GM19455 (cell line): ENCODE data around the gene SIPA1L3.

Experiments
- ATAC-seq: cut with Tn5 transposase; IDR thresholded peaks from one replicate; pipeline ENCODE4 v1.9.1; 2021; ENCODE audit not compliant: unreplicated experiment

Gene SIPA1L3

GRCh38 chr19:38173291-38174041 lies 266.5 kb downstream of the SIPA1L3 start:
- no peak for ATAC-seq

DNA sequence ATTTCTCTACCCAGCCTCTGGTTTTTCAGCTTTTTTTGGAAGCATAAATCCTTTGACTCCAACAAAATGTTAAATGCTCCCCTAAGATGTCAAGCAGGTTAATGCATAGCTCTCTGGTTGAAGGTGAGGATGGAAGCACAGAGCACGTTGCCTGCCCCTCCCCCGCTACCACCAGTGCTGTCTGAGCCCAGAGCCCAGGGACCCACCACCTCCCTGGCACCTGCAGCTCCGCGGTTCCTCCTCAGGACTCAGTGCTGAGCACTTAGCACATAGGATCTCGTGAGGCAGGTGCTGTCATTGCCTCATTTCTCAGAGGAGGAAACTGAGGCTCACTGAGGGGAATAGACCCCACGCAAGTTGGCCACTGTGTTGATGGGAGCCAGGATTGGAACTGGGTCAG lies 268.4 kb downstream of the SIPA1L3 start:
- no peak for ATAC-seq

GRCh38 chr19:38180071-38180470 lies 273.1 kb downstream of the SIPA1L3 start:
- ATAC-seq = no peak

GRCh38 chr19:38182536-38183210 lies 275.7 kb downstream of the SIPA1L3 start:
- ATAC-seq = no peak

DNA sequence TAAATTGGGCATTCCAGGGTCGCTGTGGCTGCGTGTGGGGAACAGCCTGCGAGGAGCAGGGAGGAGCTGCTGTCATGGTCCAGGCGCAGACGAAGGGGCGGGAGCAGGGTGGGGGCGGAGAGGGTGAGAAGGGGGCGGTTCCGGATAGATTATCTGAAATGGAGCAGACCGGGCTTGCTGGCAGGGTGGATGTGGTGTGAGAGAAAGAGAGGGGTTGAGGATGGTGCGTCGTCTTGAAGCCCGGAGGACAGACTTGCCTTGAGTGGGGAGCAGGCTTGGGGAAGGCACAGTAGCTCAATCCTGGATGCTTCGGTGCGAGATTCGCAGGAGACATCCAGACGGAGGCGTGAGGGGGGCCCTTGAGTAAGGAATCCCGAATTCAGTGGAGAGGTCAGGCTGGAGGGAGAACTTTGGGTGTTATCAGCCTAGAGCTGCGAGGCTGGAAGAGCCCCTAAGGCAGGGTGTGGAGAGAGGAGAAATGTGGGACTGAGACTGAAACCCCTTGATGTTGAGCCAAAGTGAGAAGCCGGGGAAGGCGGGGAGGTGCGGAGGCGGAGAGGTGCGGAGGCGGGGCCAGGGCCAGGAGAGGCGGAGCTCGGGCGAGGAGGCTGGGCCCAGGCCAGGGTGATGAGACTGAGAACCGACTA lies 276.4 kb downstream of the SIPA1L3 start:
- ATAC-seq = no peak

GRCh38 chr19:38184815-38185214 lies 277.8 kb downstream of the SIPA1L3 start:
- ATAC-seq = no peak

- no peak for ATAC-seq
These were observed 278.6 kb downstream of the SIPA1L3 start for GRCh38 chr19:38185562-38185961.

DNA sequence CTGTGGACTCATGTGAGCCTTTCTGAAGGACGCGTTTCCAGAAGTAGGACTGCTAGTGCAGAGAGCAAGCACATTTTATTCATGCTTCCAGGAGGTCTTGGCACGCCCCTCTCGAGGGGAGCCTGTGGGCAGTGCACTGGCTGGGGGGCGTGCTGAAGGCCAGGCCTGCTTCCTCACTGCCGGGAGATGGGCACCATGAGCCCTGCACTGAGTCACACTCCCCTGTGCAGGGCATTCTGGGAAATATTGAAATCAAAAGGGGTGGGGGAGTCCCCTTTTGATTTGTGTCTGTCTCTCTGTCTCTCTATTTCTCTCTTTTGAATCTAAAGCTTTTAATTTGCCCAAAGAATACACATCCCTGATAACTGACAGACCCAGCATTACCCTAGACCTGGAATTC lies 283.1 kb downstream of the SIPA1L3 start:
- no peak for ATAC-seq

GRCh38 chr19:38190793-38191192 lies 283.8 kb downstream of the SIPA1L3 start:
- no peak for ATAC-seq

GRCh38 chr19:38191747-38192146 lies 284.7 kb downstream of the SIPA1L3 start:
- no peak for ATAC-seq

- ATAC-seq = no peak
These were observed 286.4 kb downstream of the SIPA1L3 start for GRCh38 chr19:38193445-38193844.

DNA sequence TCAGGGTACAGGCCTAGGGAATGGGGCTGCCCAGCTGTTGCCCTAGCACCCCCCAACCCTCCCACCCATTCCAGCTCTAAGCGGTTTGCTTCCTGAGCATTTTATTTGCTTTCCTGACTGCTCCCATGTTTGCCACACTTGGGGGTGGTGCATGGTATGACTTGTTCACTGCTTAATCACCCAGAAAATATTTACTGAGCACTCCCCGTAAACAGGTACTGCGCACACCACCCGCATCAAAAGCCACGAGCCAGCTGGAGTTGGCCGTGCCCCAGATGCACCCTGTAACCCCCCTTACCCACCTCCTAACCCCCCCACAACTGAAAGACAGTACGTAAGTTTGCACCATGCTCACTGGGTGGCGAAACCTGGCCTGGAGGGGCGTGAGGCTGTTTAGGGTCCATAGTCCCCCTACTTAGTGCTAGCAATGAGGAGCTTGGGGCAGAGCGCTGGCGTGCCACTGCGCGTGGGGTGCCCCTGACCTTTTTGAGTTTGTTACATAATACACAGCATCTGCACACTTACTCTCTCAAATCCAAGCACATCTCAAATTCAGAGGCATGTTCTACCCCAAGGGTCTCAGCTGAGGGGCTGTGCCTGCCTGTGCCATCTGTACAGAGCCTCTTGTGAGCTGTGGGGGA lies 287.2 kb downstream of the SIPA1L3 start:
- ATAC-seq = no peak

DNA sequence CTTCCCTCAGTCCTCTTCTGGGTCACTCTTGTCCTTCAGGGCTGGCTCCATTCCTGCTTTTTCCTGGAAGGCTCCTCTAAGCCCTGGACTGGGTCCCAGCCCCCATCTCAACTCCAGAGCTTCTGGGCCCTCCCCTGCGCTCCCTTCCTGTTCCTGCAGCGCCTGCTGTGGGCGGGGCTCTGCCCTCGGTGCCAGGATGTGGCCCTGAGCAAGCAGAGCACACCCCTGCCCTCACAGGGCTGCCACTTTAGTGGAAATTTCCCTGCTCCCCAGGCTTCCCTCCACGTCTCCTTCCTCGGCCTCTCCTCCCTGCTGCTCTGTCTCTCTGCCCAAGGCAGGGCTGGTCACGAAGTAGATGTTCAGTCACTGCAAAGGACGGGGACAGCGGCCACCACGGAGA lies 288.2 kb downstream of the SIPA1L3 start:
- ATAC-seq = no peak

- ATAC-seq = no peak
These were observed 289.3 kb downstream of the SIPA1L3 start for GRCh38 chr19:38196245-38196837.

DNA sequence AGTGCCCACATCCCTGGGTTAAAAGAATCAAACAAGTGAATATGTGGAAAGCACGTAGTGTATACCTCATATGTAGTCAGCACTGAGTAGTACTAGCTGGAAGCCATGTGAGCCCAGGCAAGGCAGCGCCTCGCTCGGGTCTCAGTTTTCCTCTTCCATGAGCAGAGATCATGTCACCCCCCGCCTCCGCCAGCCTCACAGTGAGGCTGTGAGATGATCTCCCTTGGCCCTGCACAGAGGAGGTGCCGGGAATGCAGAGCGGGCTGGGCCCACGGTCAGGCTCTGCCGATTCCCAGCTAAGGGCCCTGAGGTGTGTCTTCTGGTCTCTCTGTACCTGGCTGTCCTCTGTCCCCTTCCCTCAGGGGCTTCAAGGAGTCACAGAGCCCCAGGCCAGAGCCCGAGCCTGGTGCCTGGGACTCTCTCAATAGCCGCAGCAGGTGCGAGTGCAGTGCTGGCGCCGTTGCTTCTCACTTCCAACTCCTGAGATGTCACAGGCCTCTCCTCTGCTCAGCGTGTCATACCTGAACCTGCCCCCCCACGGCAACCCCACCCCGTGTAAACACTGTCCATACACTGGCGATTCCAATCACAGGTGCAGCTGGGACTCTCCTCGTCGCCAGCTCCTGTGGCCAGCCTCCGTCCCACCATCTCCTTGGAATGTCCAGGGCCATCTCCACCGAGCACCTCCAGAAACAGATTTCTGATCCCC lies 290.1 kb downstream of the SIPA1L3 start:
- no peak for ATAC-seq

DNA sequence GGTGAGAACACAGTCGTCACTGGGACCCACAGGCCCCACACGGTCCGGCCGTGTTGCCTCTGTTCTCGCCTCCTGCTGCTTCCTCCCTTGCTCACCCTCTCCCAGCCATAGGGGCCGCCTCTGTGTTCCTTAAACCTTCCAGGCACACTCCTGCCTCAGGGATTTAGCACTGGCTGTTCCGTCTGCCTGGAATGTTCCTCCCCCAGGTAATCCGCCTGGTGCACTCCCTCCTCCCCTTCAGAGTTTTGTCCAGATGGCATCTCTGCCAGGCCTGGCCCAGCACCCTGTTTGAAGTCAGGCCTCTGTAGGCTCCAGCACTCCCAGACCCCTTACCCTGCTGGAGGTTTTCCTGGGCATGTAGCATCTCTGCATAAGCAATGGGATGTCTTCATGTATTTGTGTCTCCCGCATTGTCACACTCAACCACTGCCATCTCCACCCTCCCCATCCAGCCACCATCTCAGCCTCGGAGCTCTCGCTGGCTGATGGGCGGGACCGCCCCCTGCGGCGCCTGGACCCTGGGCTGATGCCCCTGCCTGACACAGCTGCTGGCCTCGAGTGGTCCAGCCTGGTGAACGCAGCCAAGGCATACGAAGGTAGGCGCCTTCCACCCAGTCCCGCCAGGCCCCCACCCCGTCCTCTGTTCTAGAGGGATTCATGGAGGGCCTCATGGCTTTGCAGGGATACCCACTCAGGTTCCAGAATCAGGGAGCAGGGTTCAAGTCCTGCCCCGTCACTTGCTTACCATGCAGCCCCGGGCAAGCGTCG lies 291.1 kb downstream of the SIPA1L3 start:
- no peak for ATAC-seq

- no peak for ATAC-seq
These were observed 292.3 kb downstream of the SIPA1L3 start for GRCh38 chr19:38199340-38199739.

DNA sequence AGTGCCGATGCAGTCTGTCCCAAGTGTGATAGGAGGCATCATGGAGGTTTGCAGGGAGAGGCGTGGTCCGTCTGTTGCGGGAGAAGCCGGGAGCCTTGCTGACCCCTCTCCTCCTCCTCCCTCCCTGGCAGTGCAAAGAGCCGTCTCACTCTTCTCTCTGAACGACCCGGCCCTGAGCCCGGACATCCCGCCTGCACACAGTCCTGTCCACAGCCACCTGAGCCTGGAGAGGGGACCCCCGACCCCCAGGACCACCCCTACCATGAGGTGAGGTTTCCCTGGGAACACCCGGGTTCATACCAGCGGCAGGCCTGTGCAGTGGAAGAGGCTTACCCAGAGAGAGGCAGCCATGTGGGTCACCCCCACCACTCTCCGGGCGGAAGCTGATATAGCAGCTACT lies 294.7 kb downstream of the SIPA1L3 start:
- ATAC-seq = no peak

GRCh38 chr19:38202504-38202903 lies 295.5 kb downstream of the SIPA1L3 start:
- no peak for ATAC-seq

GRCh38 chr19:38203197-38203596 lies 296.2 kb downstream of the SIPA1L3 start:
- ATAC-seq = no peak
